Activated T-helper 17 cell treated with anti-CD3 and anti-CD28 coated beads, Interleukin-2, amount 50 U/mL, for 72 hours (primary cell): ENCODE measurements around the gene MBD5. TPM values are rescaled to one million over a fixed set of nuclear protein-coding genes. Genes with fewer than 3 reads are reported as not detected.
A peak's percentile ranks its signal among the peaks of the same experiment; 100 is the strongest.
"Not testable (repeated sequence)": the region's sequence is repeated elsewhere in the genome, so short reads cannot be mapped to it uniquely, and the experiment has no call there.

ENCODE experiments used
- ATAC-seq: fragments of 150-1000 bp; cut with Tn5 transposase; replicated peaks from 2 replicates; pipeline ENCODE4 v1.10.0; 2021; ENCODE audit warnings: mild to moderate bottlenecking, moderate library complexity
- H3K27ac Mint-ChIP-seq: one replicate; pipeline ENCODE4 v1.8.0; 2022; ENCODE audit warnings: mixed read lengths
- H3K27me3 Mint-ChIP-seq: one replicate; pipeline ENCODE4 v1.8.0; 2022; ENCODE audit warnings: mixed read lengths
- H3K36me3 Mint-ChIP-seq: one replicate; pipeline ENCODE4 v1.8.0; 2022; ENCODE audit warnings: low read depth, mild to moderate bottlenecking, mixed read lengths
- H3K4me1 Mint-ChIP-seq: one replicate; pipeline ENCODE4 v1.8.0; 2022; ENCODE audit warnings: mixed read lengths
- H3K4me3 Mint-ChIP-seq: one replicate; pipeline ENCODE4 v1.8.0; 2022; ENCODE audit warnings: mild to moderate bottlenecking, mixed read lengths
- H3K9me3 Mint-ChIP-seq: one replicate; pipeline ENCODE4 v1.8.0; 2022; ENCODE audit warnings: mixed read lengths
- total RNA-seq, 2 donors: library from RNA; stranded (reverse); gene quantifications; one replicate each; pipeline ENCODE4 v1.2.3, GENCODE V29; 2022

The MBD5 gene
- 10 to 100 TPM; 33.5 to 55.7 TPM for total RNA-seq

DNA sequence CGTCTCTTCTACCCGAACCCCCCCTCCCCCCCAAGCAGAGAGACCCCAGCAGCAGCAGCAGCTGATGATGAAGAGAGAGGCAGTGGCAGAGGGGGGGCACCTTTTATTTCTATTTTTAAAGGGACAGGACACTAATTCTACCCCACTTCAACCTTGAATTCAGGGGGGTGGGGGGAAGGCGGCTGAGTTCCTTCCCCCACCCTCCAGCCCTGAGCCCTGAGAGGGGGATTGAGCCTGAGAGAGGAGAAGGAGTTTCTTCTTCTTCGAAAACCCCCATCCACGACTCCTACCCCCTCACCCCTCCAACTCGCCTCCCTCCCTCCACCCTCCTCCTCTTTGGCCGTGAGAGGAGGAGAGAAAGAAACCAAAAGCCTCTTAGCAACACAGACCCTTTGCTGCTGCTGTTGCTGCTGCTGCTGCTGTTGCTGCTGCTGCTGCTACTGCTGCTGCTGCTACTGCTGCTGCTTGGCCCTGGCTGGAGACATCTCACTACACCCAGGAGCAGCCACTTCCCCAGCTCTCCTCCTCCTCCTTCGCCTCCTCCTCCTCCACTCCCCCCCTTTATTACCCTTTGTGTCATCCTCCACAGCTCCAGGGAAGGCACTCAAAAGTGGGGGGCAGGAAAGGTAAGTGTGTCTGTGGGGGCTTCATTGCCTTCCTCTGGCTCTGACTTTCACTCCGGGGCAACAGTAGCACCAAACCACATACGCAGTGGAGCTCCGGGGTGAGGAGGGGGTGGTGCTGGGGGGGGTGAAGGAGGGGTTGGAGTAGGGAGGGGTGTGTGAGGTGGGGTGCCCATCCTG is at the start of gene MBD5:
Gene MBD5 (plus strand): TSS at position 33 of the 803 bp plus-strand sequence.
- Mint-ChIP-seq H3K36me3 (peaks cover 10% of the 10 kb centered on the region), H3K27ac (peak within 1 kb of the TSS; percentile 85), H3K4me1 (peaks cover 24% of the 10 kb centered on the region), H3K4me3 (peak within 1 kb of the TSS; percentile 88), H3K27me3 (no peaks in the 10 kb centered on the region), H3K9me3 (no peaks in the 10 kb centered on the region)
- peak; percentile 34 for ATAC-seq

DNA sequence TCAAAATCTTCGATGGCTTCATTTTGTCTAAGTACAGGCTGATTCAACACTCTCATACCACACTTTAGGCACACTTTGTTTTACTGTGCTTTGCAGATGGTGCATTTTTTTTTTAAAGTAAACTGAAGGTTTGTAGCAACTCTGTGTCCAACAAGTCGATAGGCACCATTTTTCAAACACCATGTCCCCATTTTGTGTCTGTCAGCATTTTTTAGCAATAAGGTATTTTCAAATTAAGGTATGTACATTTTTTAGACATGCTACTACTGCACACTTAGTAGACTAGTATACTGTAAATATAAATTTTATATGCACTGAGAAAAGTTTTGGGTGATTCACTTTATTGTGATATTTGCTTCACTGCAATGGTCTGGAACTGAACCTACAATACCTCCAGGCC is 44.8 kb upstream of the MBD5 start:
- H3K4me3 Mint-ChIP-seq: no peak overlapping the region
- peaks cover 20% of the 10 kb centered on the region for H3K4me1 Mint-ChIP-seq
- no peaks in the 10 kb centered on the region for H3K9me3 Mint-ChIP-seq
- peaks cover 40% of the 10 kb centered on the region for H3K36me3 Mint-ChIP-seq
- no peak for ATAC-seq
- H3K27ac Mint-ChIP-seq: no peak overlapping the region
- H3K27me3 Mint-ChIP-seq: no peaks in the 10 kb centered on the region

DNA sequence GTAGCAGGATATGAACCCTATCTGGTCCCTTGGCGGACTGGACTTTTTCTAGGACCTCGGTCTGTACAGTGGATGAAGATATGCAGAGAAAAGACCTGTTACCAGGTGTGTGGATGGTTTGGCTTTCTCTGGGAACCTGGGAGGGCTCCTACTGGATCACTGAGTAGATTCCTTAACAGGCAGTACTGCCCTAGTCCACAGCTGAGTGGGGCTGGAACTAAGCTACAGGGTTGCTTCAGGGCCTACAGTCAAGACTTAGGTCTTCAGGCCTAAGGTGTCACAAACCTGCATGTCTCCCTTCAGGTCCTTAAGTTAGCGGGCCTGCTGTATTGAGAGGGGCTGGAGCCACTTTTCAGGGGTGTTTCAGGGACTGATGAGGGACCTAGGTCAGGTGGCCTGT is 43.2 kb upstream of the MBD5 start:
- Mint-ChIP-seq H3K27me3 (no peaks in the 10 kb centered on the region), H3K27ac (no peak overlapping the region), H3K9me3 (no peaks in the 10 kb centered on the region), H3K4me3 (no peak overlapping the region), H3K36me3 (peaks cover 30% of the 10 kb centered on the region), H3K4me1 (peaks cover 21% of the 10 kb centered on the region)
- no peak for ATAC-seq

DNA sequence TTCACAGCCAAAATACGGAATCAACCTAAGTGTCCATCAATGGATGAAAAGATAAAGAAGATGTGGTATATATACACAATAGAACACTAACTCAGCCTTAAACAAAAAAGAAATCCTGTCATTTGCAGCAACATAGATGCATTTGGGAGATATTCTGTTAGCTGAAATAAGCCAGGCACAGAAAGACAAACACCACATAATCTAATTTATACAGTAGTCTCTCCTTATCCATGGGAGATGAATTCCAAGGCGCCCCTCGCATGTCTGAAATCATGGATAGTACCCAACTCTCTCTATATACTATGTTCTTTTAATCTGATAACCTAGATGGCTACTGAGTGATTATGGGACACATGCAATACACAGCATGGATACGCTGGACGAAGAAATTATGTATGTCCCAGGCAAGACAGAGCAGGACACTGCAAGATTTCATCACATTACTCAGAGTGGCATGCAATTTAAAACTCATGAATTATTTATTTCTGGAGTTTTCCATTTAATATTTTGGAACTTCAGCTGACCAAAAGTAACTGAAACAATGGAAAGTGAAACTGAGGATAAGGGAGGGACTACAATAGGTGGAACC is 39.9 kb upstream of the MBD5 start:
- Mint-ChIP-seq H3K9me3 (no peaks in the 10 kb centered on the region), H3K27me3 (no peaks in the 10 kb centered on the region), H3K36me3 (peaks cover 21% of the 10 kb centered on the region), H3K4me1 (peaks cover 36% of the 10 kb centered on the region), H3K27ac (no peak overlapping the region), H3K4me3 (no peak overlapping the region)
- no peak for ATAC-seq

DNA sequence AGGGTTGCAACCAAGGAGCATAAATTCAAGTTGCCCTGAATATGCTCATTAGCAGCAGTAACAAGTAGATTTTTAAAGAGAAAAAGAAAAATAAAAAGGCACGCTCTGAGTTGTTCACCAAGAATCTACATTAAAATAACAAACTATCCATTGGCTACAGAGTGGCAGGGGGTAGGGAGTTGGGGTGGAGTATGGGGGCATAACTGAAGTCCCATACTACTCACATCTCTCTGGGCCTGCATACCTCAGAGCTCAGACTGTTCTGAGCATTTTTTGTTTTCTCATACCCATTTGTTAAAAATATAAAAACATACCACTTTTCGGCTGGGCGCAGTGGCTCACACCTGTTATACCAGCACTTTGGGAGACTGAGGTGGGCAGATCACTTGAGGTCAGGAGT is 31.8 kb upstream of the MBD5 start:
- no peaks in the 10 kb centered on the region for H3K27me3 Mint-ChIP-seq
- H3K4me3 Mint-ChIP-seq: no peak overlapping the region
- no peaks in the 10 kb centered on the region for H3K36me3 Mint-ChIP-seq
- no peaks in the 10 kb centered on the region for H3K9me3 Mint-ChIP-seq
- H3K27ac Mint-ChIP-seq: no peak overlapping the region
- peaks cover 9% of the 10 kb centered on the region for H3K4me1 Mint-ChIP-seq
- ATAC-seq: no peak

DNA sequence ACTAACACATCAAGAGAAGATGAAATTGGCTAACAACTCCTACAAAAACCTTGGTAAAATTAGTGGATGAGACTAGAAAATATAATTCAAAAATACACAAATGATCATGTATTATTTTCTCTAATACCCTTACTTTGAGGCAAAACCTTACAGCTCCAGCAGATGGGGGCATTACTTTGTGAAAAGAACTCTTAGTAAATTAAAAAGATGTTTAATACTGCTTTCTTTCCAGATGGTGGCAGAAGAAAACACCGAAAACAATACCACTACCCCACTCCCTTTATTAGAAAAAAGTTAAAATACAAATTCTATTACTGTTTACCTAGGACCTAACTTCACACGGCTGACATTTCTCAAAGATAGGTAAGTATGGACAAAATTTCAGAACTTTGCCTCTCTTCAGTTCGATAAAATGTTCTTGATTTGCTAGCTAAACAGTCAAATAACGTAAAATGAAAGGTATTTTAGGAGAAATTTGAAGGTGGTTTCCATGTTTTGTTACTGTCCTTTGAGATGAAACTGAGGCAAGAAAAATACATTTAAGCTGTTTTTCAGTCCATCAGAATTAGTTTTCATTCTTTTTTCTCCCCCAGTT is 31.0 kb upstream of the MBD5 start:
- Mint-ChIP-seq H3K27ac (peak overlapping the region; percentile 67), H3K36me3 (peaks cover 2% of the 10 kb centered on the region), H3K4me3 (no peak overlapping the region), H3K4me1 (peaks cover 11% of the 10 kb centered on the region), H3K9me3 (no peaks in the 10 kb centered on the region), H3K27me3 (no peaks in the 10 kb centered on the region)
- no peak for ATAC-seq

DNA sequence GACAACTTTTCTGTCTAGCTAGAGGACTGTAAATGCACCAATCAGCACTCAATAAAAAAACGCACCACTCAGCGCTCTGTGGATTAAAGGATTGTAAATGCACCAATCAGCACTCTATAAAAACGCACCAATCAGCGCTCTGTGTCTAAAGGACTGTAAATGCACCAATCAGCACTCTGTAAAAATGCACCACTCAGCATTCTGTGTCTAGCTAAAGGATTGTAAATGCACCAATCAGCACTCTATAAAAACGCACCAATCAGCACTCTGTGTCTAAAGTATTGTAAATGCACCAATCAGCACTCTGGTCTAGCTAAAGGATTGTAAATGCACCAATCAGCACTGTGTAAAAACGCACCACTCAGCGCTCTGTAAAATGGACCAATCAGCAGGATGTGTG is 25.9 kb upstream of the MBD5 start:
- Mint-ChIP-seq H3K4me1 (peaks cover 11% of the 10 kb centered on the region), H3K36me3 (peaks cover 16% of the 10 kb centered on the region)
- ATAC-seq, H3K4me3 Mint-ChIP-seq, H3K27ac Mint-ChIP-seq, H3K9me3 Mint-ChIP-seq, H3K27me3 Mint-ChIP-seq: not testable (repeated sequence)

DNA sequence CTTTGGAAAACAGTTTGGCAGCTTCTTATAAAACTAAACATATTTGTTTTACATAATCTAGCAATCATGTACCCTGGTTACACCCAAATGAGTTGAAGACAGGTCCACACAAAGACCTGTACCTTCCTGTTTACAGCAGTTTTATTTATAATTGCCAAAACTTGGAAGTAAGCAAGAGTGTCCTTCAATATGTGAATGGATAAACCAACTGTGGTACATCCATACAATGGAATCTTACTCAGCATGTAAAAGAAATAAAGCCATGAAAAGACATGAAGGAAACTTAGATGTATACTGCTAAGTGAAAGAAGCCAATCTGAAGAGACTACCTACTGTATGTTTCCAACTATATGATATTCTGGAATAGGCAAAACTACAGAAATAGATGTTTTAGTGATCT is 24.1 kb upstream of the MBD5 start:
- Mint-ChIP-seq H3K4me1 (peaks cover 14% of the 10 kb centered on the region), H3K9me3 (no peaks in the 10 kb centered on the region), H3K27ac (no peak overlapping the region), H3K4me3 (no peak overlapping the region), H3K36me3 (peaks cover 16% of the 10 kb centered on the region), H3K27me3 (no peaks in the 10 kb centered on the region)
- no peak for ATAC-seq

DNA sequence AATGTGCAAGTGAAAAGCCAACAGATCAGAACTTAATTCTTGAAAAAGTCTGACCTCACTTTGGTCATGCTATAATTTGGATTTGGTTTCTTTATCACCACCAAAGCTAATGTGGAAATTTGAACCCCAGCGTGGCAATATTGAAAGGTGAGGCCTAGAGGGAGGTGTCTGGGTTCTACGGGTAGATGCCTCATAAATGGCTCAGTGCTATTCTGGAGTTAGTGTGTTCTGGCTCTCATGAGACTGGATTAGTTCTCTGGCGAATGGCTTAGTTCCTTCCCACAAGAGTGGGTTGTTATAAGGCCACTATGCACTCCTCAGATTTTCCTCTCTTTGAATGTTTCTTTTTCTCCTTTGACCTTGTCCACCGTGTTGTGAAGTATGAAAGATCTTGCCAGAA is 22.7 kb upstream of the MBD5 start:
- no peaks in the 10 kb centered on the region for H3K27me3 Mint-ChIP-seq
- peaks cover 16% of the 10 kb centered on the region for H3K36me3 Mint-ChIP-seq
- no peak overlapping the region for H3K27ac Mint-ChIP-seq
- H3K4me3 Mint-ChIP-seq: no peak overlapping the region
- peaks cover 8% of the 10 kb centered on the region for H3K4me1 Mint-ChIP-seq
- peaks cover 7% of the 10 kb centered on the region for H3K9me3 Mint-ChIP-seq
- ATAC-seq: no peak

DNA sequence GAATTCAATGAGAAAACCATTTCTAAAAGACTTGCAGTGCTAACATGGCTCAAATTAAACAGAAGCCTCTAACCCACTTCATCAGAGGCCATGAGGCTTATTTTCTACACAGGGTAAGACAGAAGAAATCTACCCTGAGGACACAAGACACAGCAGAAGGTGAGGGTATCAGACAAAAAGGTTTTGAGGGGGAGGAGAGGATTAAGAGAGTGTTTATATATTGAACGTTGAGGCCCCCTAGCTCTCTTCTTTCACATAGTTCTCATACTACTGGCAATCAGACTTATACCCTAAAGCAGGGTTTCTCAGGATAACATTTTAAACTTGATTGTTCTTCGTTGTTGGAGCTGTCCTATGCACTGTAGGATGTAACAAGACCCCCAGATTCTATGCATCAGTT is 21.8 kb upstream of the MBD5 start:
- H3K4me3 Mint-ChIP-seq: no peak overlapping the region
- no peak for ATAC-seq
- no peak overlapping the region for H3K27ac Mint-ChIP-seq
- H3K36me3 Mint-ChIP-seq: peaks cover 16% of the 10 kb centered on the region
- H3K9me3 Mint-ChIP-seq: peaks cover 7% of the 10 kb centered on the region
- H3K27me3 Mint-ChIP-seq: no peaks in the 10 kb centered on the region
- H3K4me1 Mint-ChIP-seq: peaks cover 7% of the 10 kb centered on the region

DNA sequence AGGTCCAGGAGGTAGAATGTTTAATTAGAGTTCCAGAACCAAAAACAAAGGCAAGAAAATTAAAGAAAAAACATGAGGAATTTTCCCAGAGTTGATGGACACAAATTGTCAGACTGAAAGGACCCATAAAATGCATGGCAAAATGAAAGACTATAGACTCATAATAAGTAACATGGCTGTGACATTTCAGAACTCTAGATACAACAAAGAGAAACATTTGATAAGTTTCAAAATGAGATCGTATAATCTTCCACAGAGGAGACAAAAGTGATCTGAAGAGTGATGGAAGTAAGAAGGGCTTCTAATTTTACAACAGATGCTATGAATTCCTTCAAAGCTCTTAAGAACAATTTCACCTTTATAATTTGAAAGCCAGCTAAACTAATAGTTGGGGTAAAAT is 20.8 kb upstream of the MBD5 start:
- Mint-ChIP-seq H3K4me1 (peaks cover 6% of the 10 kb centered on the region), H3K27me3 (no peaks in the 10 kb centered on the region), H3K4me3 (no peak overlapping the region), H3K36me3 (peaks cover 12% of the 10 kb centered on the region), H3K27ac (no peak overlapping the region), H3K9me3 (peaks cover 7% of the 10 kb centered on the region)
- ATAC-seq: no peak

DNA sequence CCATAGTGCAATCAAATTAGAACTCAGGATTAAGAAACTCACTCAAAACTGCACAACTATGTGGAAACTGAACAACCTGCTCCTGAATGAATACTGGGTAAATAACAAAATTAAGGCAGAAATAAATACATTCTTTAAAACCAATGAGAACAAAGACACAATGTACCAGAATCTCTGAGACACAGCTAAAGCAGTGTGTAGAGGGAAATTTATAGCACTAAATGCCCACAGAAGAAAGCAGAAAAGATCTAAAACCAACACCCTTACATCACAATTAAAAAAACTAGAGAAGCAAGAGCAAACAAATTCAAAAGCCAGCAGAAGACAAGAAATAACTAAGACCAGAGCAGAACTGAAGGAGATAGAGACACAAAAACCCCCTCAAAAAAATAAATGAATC is 18.5 kb upstream of the MBD5 start:
- H3K4me1 Mint-ChIP-seq: peaks cover 14% of the 10 kb centered on the region
- H3K9me3 Mint-ChIP-seq, H3K36me3 Mint-ChIP-seq, H3K4me3 Mint-ChIP-seq, H3K27ac Mint-ChIP-seq, ATAC-seq, H3K27me3 Mint-ChIP-seq: not testable (repeated sequence)

DNA sequence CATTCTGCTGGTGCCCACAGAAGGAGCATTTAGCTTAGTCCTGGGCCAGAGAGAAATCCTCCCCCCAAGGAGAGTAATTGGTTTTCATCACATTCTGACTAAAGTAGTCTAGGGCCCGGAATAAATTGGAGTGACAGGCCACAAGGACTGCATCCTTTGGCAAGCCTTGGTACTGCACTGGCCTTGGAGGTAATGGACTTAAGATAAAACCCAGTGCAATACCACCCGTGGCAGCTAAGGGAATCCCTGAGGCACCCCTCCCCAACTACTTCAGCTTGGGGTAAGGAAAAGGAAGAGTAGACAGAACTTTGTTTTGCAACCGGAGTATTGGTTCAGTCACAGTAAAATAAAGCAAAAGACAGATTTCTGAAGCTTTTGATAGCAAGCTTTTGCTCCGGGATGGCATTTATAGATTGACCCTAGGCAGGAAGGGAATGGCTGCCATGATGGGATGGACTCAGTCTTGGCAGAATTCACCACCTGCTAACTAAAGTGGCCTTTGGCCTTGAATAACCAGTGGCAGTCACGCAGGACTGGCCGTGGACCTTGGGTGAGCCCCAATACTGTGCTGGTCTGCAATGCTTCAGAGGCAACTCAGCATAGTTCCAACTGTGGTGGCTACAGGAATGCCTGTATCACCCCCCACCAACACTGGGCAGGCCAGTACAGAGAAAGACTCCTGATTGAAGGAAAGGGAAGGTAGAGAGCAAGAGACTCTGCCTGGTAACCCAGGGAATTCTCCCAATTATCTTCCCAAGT is 14.5 kb upstream of the MBD5 start:
- Mint-ChIP-seq H3K36me3 (peaks cover 14% of the 10 kb centered on the region), H3K9me3 (peaks cover 15% of the 10 kb centered on the region), H3K27ac (no peak overlapping the region), H3K4me3 (no peak overlapping the region), H3K27me3 (no peaks in the 10 kb centered on the region), H3K4me1 (peaks cover 26% of the 10 kb centered on the region)
- ATAC-seq: no peak

DNA sequence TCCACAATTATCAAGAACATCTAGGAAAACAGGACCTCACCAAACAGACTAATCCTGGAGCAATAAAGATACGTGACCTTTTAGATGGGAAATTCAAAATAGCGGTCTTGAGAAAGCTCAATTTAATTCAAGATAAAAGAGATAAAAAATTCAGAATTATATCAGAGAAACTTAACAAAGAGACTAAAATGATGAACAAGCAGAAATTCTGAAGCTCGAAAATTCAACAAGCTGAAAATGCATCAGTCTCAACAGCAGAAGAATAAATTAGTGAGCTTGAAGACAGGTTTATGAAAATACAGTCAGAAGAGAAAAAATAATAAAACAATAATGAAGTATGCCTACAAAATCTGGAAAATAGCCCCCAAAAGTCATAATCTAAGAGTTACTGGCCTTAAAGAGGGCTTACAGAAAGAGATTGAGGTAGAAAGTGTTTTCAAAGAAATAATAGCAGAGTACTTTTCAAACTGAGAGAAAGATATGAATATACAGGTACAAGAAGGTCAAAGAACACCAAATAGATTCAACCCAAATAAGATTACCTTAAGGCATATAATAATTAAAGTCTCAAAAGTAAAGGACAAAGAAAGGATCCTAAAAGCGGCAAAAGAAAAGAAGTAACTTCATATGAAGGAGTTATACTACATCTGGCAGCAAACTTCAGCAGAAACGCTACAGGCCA is 13.5 kb upstream of the MBD5 start:
- Mint-ChIP-seq H3K36me3 (peaks cover 14% of the 10 kb centered on the region), H3K4me1 (peaks cover 26% of the 10 kb centered on the region), H3K9me3 (peaks cover 14% of the 10 kb centered on the region), H3K27me3 (no peaks in the 10 kb centered on the region), H3K27ac (no peak overlapping the region), H3K4me3 (no peak overlapping the region)
- ATAC-seq: no peak
